Upper lobe of left lung (tissue), 4 donors: ENCODE data around the gene EIF5A.

Experiments
- EP300 ChIP-seq, 4 donors: sonication (generic); formaldehyde crosslinking; IDR thresholded peaks; one replicate each; pipeline ENCODE4 v1.5.1; 2017; ENCODE audit warnings: antibody characterized with exemption in 4 of 4, control low read depth in 2 of 4
- POLR2A ChIP-seq, 4 donors: fragments of 450-650 bp; IDR thresholded peaks; one replicate each; pipeline ENCODE4 v1.5.1; 2016 to 2017; ENCODE audit warnings: antibody characterized with exemption in 4 of 4, mild to moderate bottlenecking in 2 of 4
- POLR2AphosphoS5 ChIP-seq, 2 donors: sonication (generic); formaldehyde crosslinking; IDR thresholded peaks; one replicate each; pipeline ENCODE4 v1.5.1; 2017; ENCODE audit warnings: antibody characterized with exemption in 2 of 2
- TF ChIP-seq, protein P1 (sequence below), 6 experiments: fragments of 450-650 bp in 4 of 6; fragments of 200-600 bp in 2 of 6; sonication (generic) in 2 of 6; IDR thresholded peaks; one replicate each; pipeline ENCODE4 v1.5.1; 2016 to 2019; ENCODE audit warnings: antibody characterized with exemption in 6 of 6

DNA sequence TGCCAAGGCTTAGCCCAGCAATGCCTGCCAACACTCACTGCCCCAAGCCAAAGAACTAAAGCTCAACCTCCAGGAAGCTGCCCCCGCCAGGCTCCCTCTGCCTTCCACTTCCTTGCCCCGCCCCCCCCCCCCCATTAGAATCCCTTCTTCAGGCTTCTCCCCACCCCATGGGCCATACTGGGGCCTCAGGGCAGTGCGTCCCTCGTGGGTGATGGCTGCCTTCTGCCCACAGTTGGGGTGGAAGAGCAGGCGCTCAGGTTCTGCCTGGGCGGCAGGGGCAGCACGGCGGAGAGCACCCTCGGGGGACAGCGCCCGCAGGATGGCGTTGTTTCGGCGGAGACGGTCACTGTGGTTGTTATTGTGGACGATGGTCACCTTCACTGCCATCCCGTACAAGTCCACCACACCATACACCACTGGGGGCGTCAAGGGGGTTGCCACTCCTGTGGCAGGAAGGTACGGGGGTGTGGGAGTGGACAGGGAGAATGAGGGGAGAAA is 17.7 kb downstream of the EIF5A start:
- TF ChIP-seq, protein P1, sequence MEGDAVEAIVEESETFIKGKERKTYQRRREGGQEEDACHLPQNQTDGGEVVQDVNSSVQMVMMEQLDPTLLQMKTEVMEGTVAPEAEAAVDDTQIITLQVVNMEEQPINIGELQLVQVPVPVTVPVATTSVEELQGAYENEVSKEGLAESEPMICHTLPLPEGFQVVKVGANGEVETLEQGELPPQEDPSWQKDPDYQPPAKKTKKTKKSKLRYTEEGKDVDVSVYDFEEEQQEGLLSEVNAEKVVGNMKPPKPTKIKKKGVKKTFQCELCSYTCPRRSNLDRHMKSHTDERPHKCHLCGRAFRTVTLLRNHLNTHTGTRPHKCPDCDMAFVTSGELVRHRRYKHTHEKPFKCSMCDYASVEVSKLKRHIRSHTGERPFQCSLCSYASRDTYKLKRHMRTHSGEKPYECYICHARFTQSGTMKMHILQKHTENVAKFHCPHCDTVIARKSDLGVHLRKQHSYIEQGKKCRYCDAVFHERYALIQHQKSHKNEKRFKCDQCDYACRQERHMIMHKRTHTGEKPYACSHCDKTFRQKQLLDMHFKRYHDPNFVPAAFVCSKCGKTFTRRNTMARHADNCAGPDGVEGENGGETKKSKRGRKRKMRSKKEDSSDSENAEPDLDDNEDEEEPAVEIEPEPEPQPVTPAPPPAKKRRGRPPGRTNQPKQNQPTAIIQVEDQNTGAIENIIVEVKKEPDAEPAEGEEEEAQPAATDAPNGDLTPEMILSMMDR (IDR thresholded peaks at IDR 0.05), result no peak
- no peak for TF ChIP-seq POLR2A (IDR thresholded peaks at IDR 0.05)
- TF ChIP-seq EP300 (IDR thresholded peaks at IDR 0.05), result no peak
- TF ChIP-seq POLR2AphosphoS5 (IDR thresholded peaks at IDR 0.05), result no peak
